ENCODE data around the gene ECM2.
A peak's percentile ranks its signal among the peaks of the same experiment; 100 is the strongest.

The ECM2 gene

GRCh38 chr9:92476962-92477361, 58.8 kb downstream of the ECM2 start:
- H3K4me3 ChIP-seq (ENCODE audit: low read depth, low read length): no peak overlapping the region
- no peak for DNase-seq (ENCODE audit: low read depth, low spot score)
- in situ Hi-C loops (cut with HindIII; ENCODE audit: low sequenced_read_pairs): no loop called here

GRCh38 chr9:92474587-92474986, 61.2 kb downstream of the ECM2 start:
- in situ Hi-C loops (cut with HindIII; ENCODE audit: low sequenced_read_pairs): no loop called here
- no peak for TF ChIP-seq CTCF (IDR thresholded peaks at IDR 0.05; ENCODE audit: low read depth, low read length)
- no peak overlapping the region for H3K4me3 ChIP-seq (ENCODE audit: low read depth, low read length)
- no peak for DNase-seq (ENCODE audit: low read depth, low spot score)

More at GRCh38 chr9:92476962-92477361, 58.8 kb downstream of the ECM2 start:
- TF ChIP-seq CTCF (IDR thresholded peaks at IDR 0.05; ENCODE audit: low read depth, low read length): no peak

- DNase-seq (ENCODE audit: low read depth, low spot score): no peak
- in situ Hi-C loops (cut with HindIII; ENCODE audit: low sequenced_read_pairs): no loop called here
Observed at GRCh38 chr9:92468206-92468605, 67.6 kb downstream of the ECM2 start.

DNA sequence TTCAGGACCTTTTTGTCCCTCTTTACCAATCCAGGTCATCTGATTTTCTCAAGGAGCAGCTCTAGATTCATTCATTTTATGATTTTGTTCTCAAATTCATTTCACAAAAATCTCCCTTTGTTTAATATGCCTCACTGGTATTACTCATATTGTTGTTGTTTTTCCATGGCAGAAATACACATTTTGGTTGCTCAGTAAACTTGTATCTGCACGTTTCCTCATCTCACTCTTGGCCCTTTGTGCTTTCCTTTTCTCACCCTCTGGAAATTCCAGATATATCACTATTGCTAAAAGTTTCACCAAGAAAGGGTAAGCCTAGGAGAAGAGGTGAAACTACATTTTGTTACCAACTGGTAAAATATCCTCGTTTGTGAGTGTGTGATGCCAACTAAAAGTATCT, 68.3 kb downstream of the ECM2 start:
- in situ Hi-C loops (cut with HindIII; ENCODE audit: low sequenced_read_pairs): no loop called here

More at GRCh38 chr9:92468206-92468605, 67.6 kb downstream of the ECM2 start:
- H3K4me3 ChIP-seq (ENCODE audit: low read depth, low read length): no peak overlapping the region
- TF ChIP-seq CTCF (IDR thresholded peaks at IDR 0.05; ENCODE audit: low read depth, low read length): no peak

GRCh38 chr9:92467041-92467440, 68.7 kb downstream of the ECM2 start:
- in situ Hi-C loops (cut with HindIII; ENCODE audit: low sequenced_read_pairs): no loop called here
- no peak for TF ChIP-seq CTCF (IDR thresholded peaks at IDR 0.05; ENCODE audit: low read depth, low read length)
- H3K4me3 ChIP-seq (ENCODE audit: low read depth, low read length): no peak overlapping the region
- no peak for DNase-seq (ENCODE audit: low read depth, low spot score)

More for the DNA sequence above, 68.3 kb downstream of the ECM2 start:
- no peak for DNase-seq (ENCODE audit: low read depth, low spot score)
- no peak overlapping the region for H3K4me3 ChIP-seq (ENCODE audit: low read depth, low read length)
- TF ChIP-seq CTCF (IDR thresholded peaks at IDR 0.05; ENCODE audit: low read depth, low read length): no peak

DNA sequence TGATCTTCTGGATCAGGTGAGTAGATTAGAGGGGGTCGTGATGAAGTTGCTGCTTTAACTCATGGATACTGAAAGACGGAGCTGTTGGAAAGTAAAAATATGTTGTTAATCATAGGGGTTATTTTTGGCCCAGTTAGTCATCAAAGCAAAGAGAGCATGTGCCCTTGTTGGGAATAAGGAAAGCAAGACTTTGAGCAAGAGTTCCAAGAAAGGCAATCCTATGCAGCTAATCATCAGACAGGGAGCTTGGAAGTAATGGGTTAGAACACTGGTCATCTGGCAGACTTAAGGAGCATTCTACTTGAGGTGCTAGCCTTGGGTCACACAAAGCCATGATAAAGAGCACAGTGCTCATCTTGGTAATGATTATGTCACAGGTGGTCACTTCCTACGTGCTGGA, 71.8 kb downstream of the ECM2 start:
- no peak for TF ChIP-seq CTCF (IDR thresholded peaks at IDR 0.05; ENCODE audit: low read depth, low read length)
- peak; percentile 85 for DNase-seq (ENCODE audit: low read depth, low spot score)
- in situ Hi-C loops (cut with HindIII; ENCODE audit: low sequenced_read_pairs): no loop called here
- no peak overlapping the region for H3K4me3 ChIP-seq (ENCODE audit: low read depth, low read length)

DNA sequence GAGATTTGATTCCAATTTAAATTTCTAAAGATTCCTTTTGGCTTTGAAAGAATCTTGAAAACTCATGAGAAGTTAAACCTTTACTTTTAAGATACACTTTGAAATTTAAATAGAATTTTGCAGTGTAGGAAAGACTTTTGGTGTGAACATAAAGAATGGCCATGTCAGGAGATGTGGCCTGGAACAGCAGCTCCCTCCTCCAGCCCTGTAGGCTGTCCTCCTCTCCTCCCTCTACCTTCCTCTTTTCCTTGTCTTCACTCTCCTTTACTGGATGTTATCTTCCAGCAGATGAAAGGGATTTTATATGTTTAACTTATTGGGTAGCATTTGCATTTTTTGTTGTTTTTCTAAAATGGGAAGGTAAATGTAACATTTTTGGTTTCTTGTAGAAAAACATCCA, 72.4 kb downstream of the ECM2 start:
- no peak for TF ChIP-seq CTCF (IDR thresholded peaks at IDR 0.05; ENCODE audit: low read depth, low read length)
- DNase-seq (ENCODE audit: low read depth, low spot score): no peak
- no peak overlapping the region for H3K4me3 ChIP-seq (ENCODE audit: low read depth, low read length)
- in situ Hi-C loops (cut with HindIII; ENCODE audit: low sequenced_read_pairs): no loop called here

Measured in astrocyte of the spinal cord (primary cell).